Activated T-cell treated with anti-CD3 and anti-CD28 coated beads for 1 hour (primary cell): ENCODE measurements around the gene KCNK1.
"Not testable (repeated sequence)": the region's sequence is repeated elsewhere in the genome, so short reads cannot be mapped to it uniquely, and the experiment has no call there.

Source experiments
- DNase-seq: peaks from one replicate; pipeline ENCODE4 v3.0.0-alpha.2; 2020; ENCODE audit warnings: low read depth

Gene KCNK1

DNA sequence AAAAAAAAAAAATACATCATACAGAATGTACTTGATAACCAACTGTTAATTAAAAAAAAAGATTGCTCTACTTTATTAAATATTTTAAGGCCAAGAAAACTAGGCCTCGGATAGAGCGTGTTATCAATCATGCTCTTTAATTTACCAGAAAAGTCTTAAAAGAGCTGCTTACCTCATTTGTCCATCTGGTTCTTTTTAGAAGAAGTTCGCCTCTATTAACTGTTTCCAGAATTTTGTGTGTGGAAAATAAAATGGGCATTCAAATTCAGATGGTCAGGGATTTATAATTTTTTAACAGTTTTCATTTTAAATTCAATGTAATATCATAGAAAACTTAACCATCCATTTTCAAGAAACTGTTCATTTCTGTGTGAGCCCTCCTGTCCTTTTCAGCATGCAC is 53.8 kb downstream of the KCNK1 start:
- DNase-seq: no peak

- no peak for DNase-seq
Observed at GRCh38 chr1:233668146-233668724, 54.3 kb downstream of the KCNK1 start.

GRCh38 chr1:233668725-233669294 is 54.9 kb downstream of the KCNK1 start:
- DNase-seq: no peak

DNA sequence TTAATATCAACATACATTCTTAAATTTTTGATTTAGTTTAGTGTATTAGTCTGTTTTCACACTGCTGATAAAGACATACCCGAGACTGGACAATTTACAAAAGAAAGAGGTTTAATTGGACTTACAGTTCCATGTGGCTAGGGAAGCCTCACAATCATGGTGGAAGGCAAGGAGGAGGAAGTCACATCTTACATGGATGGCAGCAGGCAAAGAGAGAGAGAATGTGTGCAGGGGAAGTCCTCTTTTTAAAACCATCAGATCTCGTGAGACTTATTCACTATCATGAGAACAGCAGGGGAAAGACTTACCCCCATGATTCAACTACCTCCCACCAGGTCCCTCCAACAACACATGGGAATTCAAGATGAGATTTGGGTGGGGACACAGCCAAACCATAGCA is 56.5 kb downstream of the KCNK1 start:
- not testable (repeated sequence) for DNase-seq

- DNase-seq: no peak
Observed at GRCh38 chr1:233671286-233671685, 57.4 kb downstream of the KCNK1 start.

- no peak for DNase-seq
Observed at GRCh38 chr1:233672732-233673131, 58.8 kb downstream of the KCNK1 start.

GRCh38 chr1:233673261-233673946 is 59.5 kb downstream of the KCNK1 start:
- no peak for DNase-seq

DNA sequence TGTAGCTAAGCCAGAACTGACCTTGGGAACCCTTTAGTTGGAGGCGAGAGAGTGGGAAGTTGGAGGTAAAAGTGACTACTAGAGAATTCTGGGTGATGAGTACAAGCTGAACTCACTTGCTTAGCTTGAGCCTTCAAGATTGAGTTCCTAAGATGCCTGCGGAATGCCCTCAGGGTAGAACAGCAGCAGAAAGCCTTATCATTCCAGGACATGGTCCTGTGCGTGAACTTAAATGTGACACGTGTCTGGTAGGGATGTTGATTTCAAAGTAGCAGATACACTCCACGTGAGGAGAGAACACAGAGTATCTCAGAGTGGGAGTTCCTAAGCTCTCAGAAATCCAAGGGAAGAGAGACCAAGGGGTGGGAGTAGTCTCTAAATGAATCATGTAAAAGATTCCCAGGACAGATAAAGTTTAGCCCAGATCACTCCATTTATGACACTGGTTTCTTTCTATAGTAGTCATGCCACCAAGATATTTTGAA is 60.1 kb downstream of the KCNK1 start:
- no peak for DNase-seq

DNA sequence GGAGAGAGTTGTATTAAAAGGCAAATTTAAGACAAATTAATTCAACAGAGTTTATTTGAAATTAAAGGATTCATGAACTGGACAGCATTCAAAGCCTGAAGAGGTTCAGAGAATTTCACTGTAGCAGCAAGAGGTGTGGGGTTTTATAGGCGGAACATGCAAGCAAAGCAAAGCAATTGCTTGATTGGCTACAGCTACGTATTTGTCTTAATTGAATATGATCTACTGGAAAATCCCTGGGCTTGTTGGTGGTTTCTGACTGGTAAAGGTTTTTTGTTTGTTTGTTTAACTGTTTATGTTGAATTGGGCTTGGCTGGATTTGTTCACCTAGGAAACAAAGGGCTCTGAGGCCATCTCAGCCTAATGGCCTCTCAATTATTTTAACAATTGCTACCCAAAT is 61.5 kb downstream of the KCNK1 start:
- no peak for DNase-seq

DNA sequence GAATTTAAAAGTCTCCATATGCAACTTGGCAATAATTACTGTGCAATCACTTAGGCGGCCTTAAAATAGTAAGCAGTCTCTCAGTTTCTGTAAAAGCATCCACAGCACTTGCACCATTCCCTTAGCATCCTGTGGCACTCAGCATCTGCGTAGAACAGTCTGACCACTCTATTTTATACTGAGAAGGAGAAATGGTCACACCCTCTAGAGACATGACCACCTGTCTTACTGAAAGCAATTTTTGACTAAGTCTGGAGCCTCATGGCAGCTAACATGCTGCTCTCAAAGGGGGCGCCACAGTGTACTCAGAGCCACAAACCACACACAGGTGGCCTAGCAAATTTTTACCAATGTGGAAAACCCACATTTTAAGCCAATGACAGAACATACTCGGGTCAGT is 62.0 kb downstream of the KCNK1 start:
- DNase-seq: no peak

- DNase-seq: no peak
Observed at GRCh38 chr1:233677690-233678354, 63.9 kb downstream of the KCNK1 start.

DNA sequence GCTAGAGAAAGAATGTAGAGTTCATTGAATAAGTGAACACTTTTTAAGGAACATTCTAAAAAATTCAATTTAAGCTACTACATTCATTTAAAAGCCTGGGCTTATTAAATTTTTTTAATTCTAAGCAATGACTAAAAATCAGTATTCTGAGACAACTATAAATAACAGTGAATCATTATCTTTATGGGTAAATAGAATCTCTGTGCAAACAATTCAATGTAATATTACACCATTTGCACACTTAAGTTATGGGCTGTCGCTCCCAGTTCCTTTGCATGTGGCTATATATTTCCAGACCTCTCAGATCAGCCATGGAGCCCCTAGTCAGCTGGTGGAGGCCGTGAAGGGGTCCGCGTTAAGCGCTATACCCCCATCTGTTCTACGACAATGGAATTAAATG is 65.1 kb downstream of the KCNK1 start:
- no peak for DNase-seq

DNA sequence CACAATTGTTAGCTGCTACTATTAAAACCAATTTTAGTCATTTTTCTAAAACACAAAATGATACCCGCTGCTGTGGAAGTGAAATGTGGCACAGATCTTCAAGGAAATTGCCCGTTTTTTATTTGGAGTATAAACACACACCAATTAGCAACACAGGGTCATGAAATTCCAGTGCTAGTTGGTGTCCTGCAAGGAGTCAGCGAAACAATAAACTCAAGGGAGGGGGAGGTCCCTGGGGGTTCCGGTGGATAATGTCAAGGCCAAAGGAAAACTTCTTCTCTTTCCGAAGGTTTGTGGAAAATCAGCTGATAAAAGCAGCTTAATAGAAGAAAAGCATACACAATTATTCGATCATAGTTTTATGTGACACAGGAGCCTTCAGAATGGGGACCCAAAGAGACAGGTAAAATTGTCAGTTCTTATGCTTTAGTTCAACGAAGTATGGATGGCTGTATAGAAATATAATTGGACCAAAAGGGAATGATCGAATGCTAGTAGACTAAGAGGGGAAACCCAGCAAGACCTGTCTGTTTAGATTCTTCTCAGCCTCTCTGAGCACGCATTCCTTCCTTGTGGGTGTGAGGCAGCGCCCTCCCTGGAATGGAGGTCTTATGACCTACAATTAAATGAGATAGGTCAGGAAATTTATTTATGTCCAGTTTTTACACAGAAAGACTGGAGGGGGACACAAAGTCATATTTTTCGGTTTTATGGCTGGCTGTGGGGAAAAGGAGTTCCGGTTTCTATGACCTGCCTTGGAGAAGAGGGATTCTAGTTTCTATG is 65.9 kb downstream of the KCNK1 start:
- DNase-seq: no peak

GRCh38 chr1:233681285-233681684 is 67.4 kb downstream of the KCNK1 start:
- no peak for DNase-seq

DNA sequence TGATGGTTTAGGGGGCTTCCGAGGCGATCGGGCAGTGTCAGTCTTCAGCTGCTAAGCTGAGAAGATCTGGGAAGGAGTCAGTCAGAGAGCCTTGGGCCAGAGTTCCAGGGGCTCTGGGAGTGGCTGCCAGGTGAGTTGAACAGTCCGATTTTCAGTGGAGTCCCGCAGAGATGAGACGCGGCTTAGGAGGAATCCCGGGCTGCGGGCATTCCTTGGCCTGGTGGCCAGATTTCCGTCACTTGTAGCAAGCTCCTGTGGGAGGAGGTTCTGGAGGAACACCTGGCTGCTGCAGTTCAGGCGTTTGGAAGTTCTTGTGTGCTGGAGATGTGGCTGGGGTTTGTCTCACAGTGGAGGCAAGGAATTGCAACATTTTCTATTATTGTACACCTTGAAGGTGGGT is 72.7 kb downstream of the KCNK1 start:
- not testable (repeated sequence) for DNase-seq

GRCh38 chr1:233689017-233689747 is 75.3 kb downstream of the KCNK1 start:
- DNase-seq: no peak

GRCh38 chr1:233689748-233690254 is 75.9 kb downstream of the KCNK1 start:
- no peak for DNase-seq

GRCh38 chr1:233695901-233696300 is 82.0 kb downstream of the KCNK1 start:
- no peak for DNase-seq

DNA sequence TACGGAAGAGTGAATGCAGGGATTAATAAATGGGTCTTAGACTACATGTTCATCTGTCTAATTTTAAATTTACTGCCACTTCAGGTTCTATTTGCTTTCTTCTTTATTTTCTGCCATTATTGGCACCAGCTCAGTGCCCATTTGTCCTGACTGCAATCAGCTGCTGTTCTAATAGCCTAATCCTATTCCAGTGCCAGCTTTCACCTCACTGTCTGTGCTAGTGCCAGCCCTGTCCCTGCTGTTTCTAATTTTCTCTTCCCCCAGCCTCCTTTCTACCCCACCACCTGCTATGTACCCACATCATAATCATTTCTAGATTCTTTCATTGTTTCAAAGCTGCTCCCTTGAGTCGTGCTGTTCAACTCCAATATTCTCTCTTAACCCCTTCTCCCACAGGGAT is 86.4 kb downstream of the KCNK1 start:
- DNase-seq: no peak

GRCh38 chr1:233704170-233704897 is 90.4 kb downstream of the KCNK1 start:
- DNase-seq: no peak
